Hypothalamus (tissue), 51 donors: ENCODE results near the gene COL5A2.

ENCODE experiments used
- DNase-seq, 51 donors: peaks; one replicate each; lab custom pipeline; 2025; lab: John Stamatoyannopoulos, UW

The COL5A2 gene

GRCh38 chr2:189013031-189013430 lies 166.5 kb downstream of the COL5A2 start:
- DNase-seq = no peak

GRCh38 chr2:189012351-189012750 lies 167.2 kb downstream of the COL5A2 start:
- DNase-seq = no peak

GRCh38 chr2:189010536-189010935 lies 169.0 kb downstream of the COL5A2 start:
- DNase-seq = no peak

- DNase-seq = no peak
Observed at GRCh38 chr2:189008555-189009262, 170.9 kb downstream of the COL5A2 start.

GRCh38 chr2:189002079-189002478 lies 177.5 kb downstream of the COL5A2 start:
- no peak for DNase-seq

GRCh38 chr2:189000221-189000620 lies 179.3 kb downstream of the COL5A2 start:
- no peak for DNase-seq

- no peak for DNase-seq
Observed at GRCh38 chr2:188997263-188997662, 182.3 kb downstream of the COL5A2 start.

GRCh38 chr2:188993247-188993646 lies 186.3 kb downstream of the COL5A2 start:
- no peak for DNase-seq

- DNase-seq = no peak
Observed at GRCh38 chr2:188986839-188987238, 192.7 kb downstream of the COL5A2 start.

GRCh38 chr2:188984680-188985079 lies 194.9 kb downstream of the COL5A2 start:
- DNase-seq = no peak

GRCh38 chr2:188984065-188984491 lies 195.5 kb downstream of the COL5A2 start:
- DNase-seq = no peak

GRCh38 chr2:188983427-188984064 lies 196.0 kb downstream of the COL5A2 start:
- no peak for DNase-seq
